SK-N-MC (cell line): ENCODE measurements around the gene PDE4D.

Experiments
- EZH2 ChIP-seq: fragments of 200-600 bp; sonication (generic); IDR thresholded peaks from one replicate; pipeline ENCODE4 v1.6.1; 2017; ENCODE audit warnings: antibody characterized with exemption
- POLR2AphosphoS5 ChIP-seq: IDR thresholded peaks from 2 replicates; pipeline ENCODE4 v1.6.1; 2012; ENCODE audit warnings: mild to moderate bottlenecking, low read depth, low read length, borderline replicate concordance

- no peak for TF ChIP-seq EZH2
- TF ChIP-seq POLR2AphosphoS5: no peak
Measured at GRCh38 chr5:59158165-59158564, 735.4 kb downstream of the PDE4D start.
